Epithelial cell of esophagus (primary cell): ENCODE results near the gene CMTR1.
"Not testable (repeated sequence)": the region's sequence is repeated elsewhere in the genome, so short reads cannot be mapped to it uniquely, and the experiment has no call there.

Experiments used
- DNase-seq: peaks from one replicate; pipeline ENCODE4 v3.0.0; 2010; ENCODE audit warnings: low read depth
- H3K4me3 ChIP-seq: 2 replicates; pipeline ENCODE4 v1.5.1; 2011; ENCODE audit warnings: mild to moderate bottlenecking, low read length, control low read depth
- CTCF ChIP-seq: IDR thresholded peaks from 2 replicates; pipeline ENCODE4 v1.5.1; 2011; ENCODE audit warnings: low read depth, mild to moderate bottlenecking, low read length, control low read depth, inconsistent platforms; ENCODE audit not compliant: insufficient read depth; ENCODE audit errors: missing control alignments

CMTR1 gene

GRCh38 chr6:37396571-37397180, 36.3 kb upstream of the CMTR1 start:
- DNase-seq: no peak
- no peak for TF ChIP-seq CTCF
- H3K4me3 ChIP-seq: no peak overlapping the region

- no peak for DNase-seq
- H3K4me3 ChIP-seq: no peak overlapping the region
- no peak for TF ChIP-seq CTCF
These were observed 33.9 kb upstream of the CMTR1 start for GRCh38 chr6:37399131-37399530.

- no peak overlapping the region for H3K4me3 ChIP-seq
- no peak for DNase-seq
- TF ChIP-seq CTCF: no peak
These were observed 33.1 kb upstream of the CMTR1 start for GRCh38 chr6:37399795-37400490.

GRCh38 chr6:37401658-37402057, 31.4 kb upstream of the CMTR1 start:
- H3K4me3 ChIP-seq, DNase-seq: not testable (repeated sequence)

- TF ChIP-seq CTCF: no peak
- no peak overlapping the region for H3K4me3 ChIP-seq
- DNase-seq: peak; percentile 78
These were observed 26.2 kb upstream of the CMTR1 start for GRCh38 chr6:37406726-37407341.

GRCh38 chr6:37407948-37408347, 25.1 kb upstream of the CMTR1 start:
- H3K4me3 ChIP-seq: no peak overlapping the region
- DNase-seq: peak; percentile 36
- no peak for TF ChIP-seq CTCF

GRCh38 chr6:37409501-37409900, 23.5 kb upstream of the CMTR1 start:
- H3K4me3 ChIP-seq: no peak overlapping the region
- no peak for TF ChIP-seq CTCF
- DNase-seq: no peak
